ENCODE measurements around the gene PTPRN2. TPM values are rescaled to one million over a fixed set of nuclear protein-coding genes. Genes with fewer than 3 reads are reported as not detected.

Gene PTPRN2
- total RNA-seq, 1 experiment from 2014 or later: 1.7 TPM

GRCh38 chr7:157961731-157962457 lies 625.7 kb downstream of the PTPRN2 start:
- H3K36me3 ChIP-seq (ENCODE audit: insufficient read depth, low read length): no peaks in the 10 kb centered on the region
- no peak overlapping the region for H3K27ac ChIP-seq (ENCODE audit: low read length)
- DNase-seq: no peak
- no peak overlapping the region for H3K4me3 ChIP-seq (ENCODE audit: low read length)
- no peaks in the 10 kb centered on the region for H3K79me2 ChIP-seq (ENCODE audit: low read length)
- no peak overlapping the region for H3K4me2 ChIP-seq (ENCODE audit: low read depth, low read length, poor library complexity, severe bottlenecking)
- H3K27me3 ChIP-seq (ENCODE audit: low read length): no peaks in the 10 kb centered on the region
- no peaks in the 10 kb centered on the region for H3K9me3 ChIP-seq (ENCODE audit: low read length)
- no peak overlapping the region for H2AFZ ChIP-seq (ENCODE audit: low read length)
- H4K20me1 ChIP-seq (ENCODE audit: insufficient read depth, low read depth, low read length): no peaks in the 10 kb centered on the region
- no peaks in the 10 kb centered on the region for H3K9me2 ChIP-seq (replicated peaks; ENCODE audit: insufficient read depth, low read length)
- H3K9ac ChIP-seq (ENCODE audit: low read length): no peak overlapping the region
- H3K4me1 ChIP-seq (ENCODE audit: low read length): no peaks in the 10 kb centered on the region

GRCh38 chr7:157955348-157955999 lies 632.1 kb downstream of the PTPRN2 start:
- Histone ChIP-seq H3K79me2 (ENCODE audit: low read length) (no peaks in the 10 kb centered on the region), H4K20me1 (ENCODE audit: insufficient read depth, low read depth, low read length) (no peaks in the 10 kb centered on the region), H3K4me2 (ENCODE audit: low read depth, low read length, poor library complexity, severe bottlenecking) (no peak overlapping the region), H3K27ac (ENCODE audit: low read length) (no peak overlapping the region), H2AFZ (ENCODE audit: low read length) (no peak overlapping the region), H3K9me3 (ENCODE audit: low read length) (no peaks in the 10 kb centered on the region), H3K4me3 (ENCODE audit: low read length) (no peak overlapping the region), H3K27me3 (ENCODE audit: low read length) (no peaks in the 10 kb centered on the region), H3K9me2 (replicated peaks; ENCODE audit: insufficient read depth, low read length) (no peaks in the 10 kb centered on the region), H3K4me1 (ENCODE audit: low read length) (no peaks in the 10 kb centered on the region), H3K36me3 (ENCODE audit: insufficient read depth, low read length) (no peaks in the 10 kb centered on the region), H3K9ac (ENCODE audit: low read length) (no peak overlapping the region)
- no peak for DNase-seq

- no peaks in the 10 kb centered on the region for H3K4me1 ChIP-seq (ENCODE audit: low read length)
- no peaks in the 10 kb centered on the region for H3K79me2 ChIP-seq (ENCODE audit: low read length)
- no peaks in the 10 kb centered on the region for H3K36me3 ChIP-seq (ENCODE audit: insufficient read depth, low read length)
- H2AFZ ChIP-seq (ENCODE audit: low read length): no peak overlapping the region
- no peak overlapping the region for H3K27ac ChIP-seq (ENCODE audit: low read length)
- no peaks in the 10 kb centered on the region for H3K9me3 ChIP-seq (ENCODE audit: low read length)
- DNase-seq: no peak
- H3K4me3 ChIP-seq (ENCODE audit: low read length): no peak overlapping the region
- no peak overlapping the region for H3K4me2 ChIP-seq (ENCODE audit: low read depth, low read length, poor library complexity, severe bottlenecking)
- no peaks in the 10 kb centered on the region for H3K9me2 ChIP-seq (replicated peaks; ENCODE audit: insufficient read depth, low read length)
- H4K20me1 ChIP-seq (ENCODE audit: insufficient read depth, low read depth, low read length): no peaks in the 10 kb centered on the region
- no peaks in the 10 kb centered on the region for H3K27me3 ChIP-seq (ENCODE audit: low read length)
- no peak overlapping the region for H3K9ac ChIP-seq (ENCODE audit: low read length)
Measured at GRCh38 chr7:157954901-157955300, 632.7 kb downstream of the PTPRN2 start.

GRCh38 chr7:157952841-157953645 lies 634.6 kb downstream of the PTPRN2 start:
- H3K4me2 ChIP-seq (ENCODE audit: low read depth, low read length, poor library complexity, severe bottlenecking): no peak overlapping the region
- H3K27ac ChIP-seq (ENCODE audit: low read length): no peak overlapping the region
- H3K9ac ChIP-seq (ENCODE audit: low read length): no peak overlapping the region
- no peaks in the 10 kb centered on the region for H3K79me2 ChIP-seq (ENCODE audit: low read length)
- no peaks in the 10 kb centered on the region for H3K4me1 ChIP-seq (ENCODE audit: low read length)
- no peaks in the 10 kb centered on the region for H3K36me3 ChIP-seq (ENCODE audit: insufficient read depth, low read length)
- no peaks in the 10 kb centered on the region for H3K9me2 ChIP-seq (replicated peaks; ENCODE audit: insufficient read depth, low read length)
- no peak for DNase-seq
- no peak overlapping the region for H2AFZ ChIP-seq (ENCODE audit: low read length)
- H4K20me1 ChIP-seq (ENCODE audit: insufficient read depth, low read depth, low read length): no peaks in the 10 kb centered on the region
- H3K9me3 ChIP-seq (ENCODE audit: low read length): no peaks in the 10 kb centered on the region
- H3K4me3 ChIP-seq (ENCODE audit: low read length): no peak overlapping the region
- H3K27me3 ChIP-seq (ENCODE audit: low read length): no peaks in the 10 kb centered on the region

- H4K20me1 ChIP-seq (ENCODE audit: insufficient read depth, low read depth, low read length): no peaks in the 10 kb centered on the region
- H2AFZ ChIP-seq (ENCODE audit: low read length): no peak overlapping the region
- H3K9me3 ChIP-seq (ENCODE audit: low read length): no peaks in the 10 kb centered on the region
- no peaks in the 10 kb centered on the region; the same call in 1 of the 2 replicates for H3K27me3 ChIP-seq (ENCODE audit: low read length)
- no peak overlapping the region for H3K4me2 ChIP-seq (ENCODE audit: low read depth, low read length, poor library complexity, severe bottlenecking)
- no peak for DNase-seq
- H3K4me1 ChIP-seq (ENCODE audit: low read length): no peaks in the 10 kb centered on the region
- H3K36me3 ChIP-seq (ENCODE audit: insufficient read depth, low read length): no peaks in the 10 kb centered on the region
- no peaks in the 10 kb centered on the region for H3K79me2 ChIP-seq (ENCODE audit: low read length)
- no peak overlapping the region for H3K4me3 ChIP-seq (ENCODE audit: low read length)
- H3K27ac ChIP-seq (ENCODE audit: low read length): no peak overlapping the region
- no peaks in the 10 kb centered on the region for H3K9me2 ChIP-seq (replicated peaks; ENCODE audit: insufficient read depth, low read length)
- no peak overlapping the region for H3K9ac ChIP-seq (ENCODE audit: low read length)
Measured at GRCh38 chr7:157952050-157952667, 635.5 kb downstream of the PTPRN2 start.

- Histone ChIP-seq H3K27ac (ENCODE audit: low read length) (no peak overlapping the region), H2AFZ (ENCODE audit: low read length) (no peak overlapping the region), H3K4me3 (ENCODE audit: low read length) (no peak overlapping the region), H3K4me1 (ENCODE audit: low read length) (no peaks in the 10 kb centered on the region), H4K20me1 (ENCODE audit: insufficient read depth, low read depth, low read length) (no peaks in the 10 kb centered on the region), H3K9ac (ENCODE audit: low read length) (no peak overlapping the region), H3K36me3 (ENCODE audit: insufficient read depth, low read length) (no peaks in the 10 kb centered on the region), H3K9me3 (ENCODE audit: low read length) (no peaks in the 10 kb centered on the region), H3K79me2 (ENCODE audit: low read length) (no peaks in the 10 kb centered on the region), H3K27me3 (ENCODE audit: low read length) (no peaks in the 10 kb centered on the region; the same call in 1 of the 2 replicates), H3K9me2 (replicated peaks; ENCODE audit: insufficient read depth, low read length) (no peaks in the 10 kb centered on the region), H3K4me2 (ENCODE audit: low read depth, low read length, poor library complexity, severe bottlenecking) (no peak overlapping the region)
- no peak for DNase-seq
Measured at GRCh38 chr7:157951300-157952049, 636.1 kb downstream of the PTPRN2 start.

- DNase-seq: no peak
- no peak overlapping the region for H3K4me2 ChIP-seq (ENCODE audit: low read depth, low read length, poor library complexity, severe bottlenecking)
- H3K4me1 ChIP-seq (ENCODE audit: low read length): no peaks in the 10 kb centered on the region
- H3K27ac ChIP-seq (ENCODE audit: low read length): no peak overlapping the region
- H3K9ac ChIP-seq (ENCODE audit: low read length): no peak overlapping the region
- H3K27me3 ChIP-seq (ENCODE audit: low read length): no peaks in the 10 kb centered on the region; the same call in 1 of the 2 replicates
- H3K9me3 ChIP-seq (ENCODE audit: low read length): no peaks in the 10 kb centered on the region
- H3K4me3 ChIP-seq (ENCODE audit: low read length): no peak overlapping the region
- no peaks in the 10 kb centered on the region for H3K79me2 ChIP-seq (ENCODE audit: low read length)
- H4K20me1 ChIP-seq (ENCODE audit: insufficient read depth, low read depth, low read length): no peaks in the 10 kb centered on the region
- no peak overlapping the region for H2AFZ ChIP-seq (ENCODE audit: low read length)
- no peaks in the 10 kb centered on the region for H3K36me3 ChIP-seq (ENCODE audit: insufficient read depth, low read length)
- no peaks in the 10 kb centered on the region for H3K9me2 ChIP-seq (replicated peaks; ENCODE audit: insufficient read depth, low read length)
Measured at GRCh38 chr7:157949711-157950110, 637.9 kb downstream of the PTPRN2 start.
